ENCODE data around the gene CDIP1.

CDIP1 gene

GRCh38 chr16:4488499-4488967, 50.0 kb downstream of the CDIP1 start:
- no peak for DNase-seq (ENCODE audit: low spot score)

- no peak for DNase-seq (ENCODE audit: low spot score)
Observed at GRCh38 chr16:4487955-4488498, 50.5 kb downstream of the CDIP1 start.

GRCh38 chr16:4486126-4486893, 52.3 kb downstream of the CDIP1 start:
- DNase-seq (ENCODE audit: low spot score): no peak

- no peak for DNase-seq (ENCODE audit: low spot score)
Observed at GRCh38 chr16:4481963-4482362, 56.6 kb downstream of the CDIP1 start.

GRCh38 chr16:4481526-4481925, 57.0 kb downstream of the CDIP1 start:
- DNase-seq (ENCODE audit: low spot score): no peak

GRCh38 chr16:4477966-4478365, 60.6 kb downstream of the CDIP1 start:
- peak; percentile 85 for DNase-seq (ENCODE audit: low spot score)

GRCh38 chr16:4475880-4476788, 62.4 kb downstream of the CDIP1 start, which contains the start of gene HMOX2:
Gene HMOX2 (plus strand): TSS chr16:4476398. CDS start chr16:4505525, 29,127 bp downstream.
- DNase-seq (ENCODE audit: low spot score): peak; percentile 87

- peak; percentile 80 for DNase-seq (ENCODE audit: low spot score)
Observed at GRCh38 chr16:4474192-4474961, 64.2 kb downstream of the CDIP1 start, which contains the start of gene NMRAL1. Gene NMRAL1 (minus strand): TSS chr16:4474625. CDS start chr16:4474132, 493 bp downstream.

- DNase-seq (ENCODE audit: low spot score): no peak
Observed at GRCh38 chr16:4472880-4473279, 65.7 kb downstream of the CDIP1 start.

GRCh38 chr16:4471869-4472268, 66.7 kb downstream of the CDIP1 start:
- no peak for DNase-seq (ENCODE audit: low spot score)

GRCh38 chr16:4468972-4469371, 69.6 kb downstream of the CDIP1 start:
- no peak for DNase-seq (ENCODE audit: low spot score)

GRCh38 chr16:4467916-4468315, 70.7 kb downstream of the CDIP1 start:
- no peak for DNase-seq (ENCODE audit: low spot score)

GRCh38 chr16:4465977-4466779, 72.4 kb downstream of the CDIP1 start:
- no peak for DNase-seq (ENCODE audit: low spot score)

GRCh38 chr16:4463522-4464163, 74.9 kb downstream of the CDIP1 start:
- DNase-seq (ENCODE audit: low spot score): no peak

- no peak for DNase-seq (ENCODE audit: low spot score)
Observed at GRCh38 chr16:4461250-4462085, 77.1 kb downstream of the CDIP1 start.

GRCh38 chr16:4460936-4461249, 77.7 kb downstream of the CDIP1 start:
- DNase-seq (ENCODE audit: low spot score): no peak
